HepG2 (cell line): ENCODE data around the gene RPH3AL. TPM values are rescaled to one million over a fixed set of nuclear protein-coding genes. Genes with fewer than 3 reads are reported as not detected.

ENCODE experiments used
- E2F2 ChIP-seq: sonication (generic); formaldehyde crosslinking; IDR thresholded peaks from 2 replicates; pipeline ENCODE4 v1.4.0; 2020; ENCODE audit warnings: missing genetic modification reagents, borderline replicate concordance
- MTF2 ChIP-seq: sonication (generic); formaldehyde crosslinking; IDR thresholded peaks from 2 replicates; pipeline ENCODE4 v1.5.0; 2020; ENCODE audit warnings: missing genetic modification reagents, borderline replicate concordance
- PRMT3 ChIP-seq: sonication (generic); formaldehyde crosslinking; IDR thresholded peaks from 2 replicates; pipeline ENCODE4 v1.8.1; 2022; ENCODE audit warnings: low read depth, mild to moderate bottlenecking, moderate library complexity, missing genetic modification reagents, borderline replicate concordance
- SOX13 ChIP-seq, 3 experiments: fragments of 450-650 bp in 1 of 3; sonication (generic) in 1 of 3; formaldehyde crosslinking in 1 of 3; IDR thresholded peaks in 2 of 3; conservative IDR thresholded peaks in 1 of 3; 2 replicates each; pipeline versions ENCODE4 v1.5.0 to v1.6.1; 2016 to 2020; ENCODE audit warnings: antibody characterized with exemption in 1 of 3, mild to moderate bottlenecking in 1 of 3, missing compliant biosample characterization in 1 of 3, missing genetic modification reagents in 1 of 3, moderate library complexity in 1 of 3
- SOX6 ChIP-seq, 2 experiments: fragments of 450-650 bp in 1 of 2; sonication (generic) in 1 of 2; formaldehyde crosslinking in 1 of 2; IDR thresholded peaks; 2 replicates each; pipeline versions ENCODE4 v1.4.0 to v1.6.1; 2017 to 2020; ENCODE audit warnings: antibody characterized with exemption in 1 of 2, mild to moderate bottlenecking in 1 of 2, missing genetic modification reagents in 1 of 2
- ZNF18 ChIP-seq: sonication (generic); formaldehyde crosslinking; IDR thresholded peaks from 2 replicates; pipeline ENCODE4 v1.8.0; 2022; ENCODE audit warnings: mild to moderate bottlenecking, missing genetic modification reagents; ENCODE audit not compliant: insufficient replicate concordance
- ZNF225 ChIP-seq: sonication (generic); formaldehyde crosslinking; IDR thresholded peaks from 2 replicates; pipeline ENCODE4 v1.4.0; 2020; ENCODE audit warnings: mild to moderate bottlenecking, missing genetic modification reagents
- ZNF263 ChIP-seq: sonication (generic); formaldehyde crosslinking; IDR thresholded peaks from 2 replicates; pipeline ENCODE4 v1.4.0; 2020; ENCODE audit warnings: missing genetic modification reagents
- ZNF281 ChIP-seq: sonication (generic); formaldehyde crosslinking; IDR thresholded peaks from 2 replicates; pipeline ENCODE4 v1.4.0; 2020; ENCODE audit warnings: missing genetic modification reagents, borderline replicate concordance
- ZNF354B ChIP-seq: sonication (generic); formaldehyde crosslinking; IDR thresholded peaks from 2 replicates; pipeline ENCODE4 v1.8.0; 2022; ENCODE audit warnings: mild to moderate bottlenecking, missing genetic modification reagents
- ZNF430 ChIP-seq: sonication (generic); formaldehyde crosslinking; IDR thresholded peaks from 2 replicates; pipeline ENCODE4 v1.9.0; 2021; ENCODE audit warnings: mild to moderate bottlenecking, missing genetic modification reagents
- ZNF614 ChIP-seq: IDR thresholded peaks from 2 replicates; pipeline ENCODE4 v1.6.1; 2018; ENCODE audit warnings: missing biosample characterization, missing genetic modification reagents, inconsistent platforms, borderline replicate concordance
- ZNF629 ChIP-seq: sonication (generic); formaldehyde crosslinking; conservative IDR thresholded peaks from 2 replicates; pipeline ENCODE4 v1.5.0; 2020; ENCODE audit warnings: missing genetic modification reagents
- ZNF670 ChIP-seq: sonication (generic); formaldehyde crosslinking; IDR thresholded peaks from 2 replicates; pipeline ENCODE4 v1.8.0; 2022; ENCODE audit warnings: mild to moderate bottlenecking, missing genetic modification reagents, borderline replicate concordance
- ZSCAN20 ChIP-seq: sonication (generic); formaldehyde crosslinking; IDR thresholded peaks from 2 replicates; pipeline ENCODE4 v1.4.0; 2020; ENCODE audit warnings: missing genetic modification reagents, mild to moderate bottlenecking, borderline replicate concordance
- polyA plus RNA-seq, 8 experiments: library from polyadenylated mRNA; depleted of rRNA in 3 of 8; stranded (reverse) in 7 of 8; unstranded in 1 of 8; fragments of >200 nt; fragmentation: Illumina TruSeq in 4 of 8; extraction: Trizol in 4 of 8; gene quantifications; 2 replicates each; pipeline versions ENCODE4 v1.2.1 to v1.2.3, GENCODE V29; 2011 to 2016; ENCODE audit warnings: low read depth in 4 of 8, missing spikeins in 1 of 8, mixed read lengths in 1 of 8; ENCODE audit not compliant: insufficient read depth in 1 of 8
- total RNA-seq, 5 experiments: library from RNA; depleted of rRNA; stranded (reverse); fragments of >200 nt; fragmentation: Illumina TruSeq; extraction: Trizol; gene quantifications; 2 replicates each; pipeline ENCODE4 v1.2.3, GENCODE V29; 2016; ENCODE audit warnings: low read depth in 1 of 5
- TF ChIP-seq, protein P1 (sequence below): sonication (generic); formaldehyde crosslinking; IDR thresholded peaks from 2 replicates; pipeline ENCODE4 v1.9.0; 2021; ENCODE audit warnings: missing genetic modification reagents, borderline replicate concordance
- TF ChIP-seq, protein P2 (sequence below): sonication (generic); formaldehyde crosslinking; IDR thresholded peaks from 2 replicates; pipeline ENCODE4 v1.8.0; 2023; ENCODE audit warnings: mild to moderate bottlenecking, missing genetic modification reagents

Gene RPH3AL
- total and polyA plus RNA-seq, 2 of the 13 experiments (the other 11 are each of a cell fraction or from before 2014, with no cell fraction given) = 7.8 to 16.4 TPM

DNA sequence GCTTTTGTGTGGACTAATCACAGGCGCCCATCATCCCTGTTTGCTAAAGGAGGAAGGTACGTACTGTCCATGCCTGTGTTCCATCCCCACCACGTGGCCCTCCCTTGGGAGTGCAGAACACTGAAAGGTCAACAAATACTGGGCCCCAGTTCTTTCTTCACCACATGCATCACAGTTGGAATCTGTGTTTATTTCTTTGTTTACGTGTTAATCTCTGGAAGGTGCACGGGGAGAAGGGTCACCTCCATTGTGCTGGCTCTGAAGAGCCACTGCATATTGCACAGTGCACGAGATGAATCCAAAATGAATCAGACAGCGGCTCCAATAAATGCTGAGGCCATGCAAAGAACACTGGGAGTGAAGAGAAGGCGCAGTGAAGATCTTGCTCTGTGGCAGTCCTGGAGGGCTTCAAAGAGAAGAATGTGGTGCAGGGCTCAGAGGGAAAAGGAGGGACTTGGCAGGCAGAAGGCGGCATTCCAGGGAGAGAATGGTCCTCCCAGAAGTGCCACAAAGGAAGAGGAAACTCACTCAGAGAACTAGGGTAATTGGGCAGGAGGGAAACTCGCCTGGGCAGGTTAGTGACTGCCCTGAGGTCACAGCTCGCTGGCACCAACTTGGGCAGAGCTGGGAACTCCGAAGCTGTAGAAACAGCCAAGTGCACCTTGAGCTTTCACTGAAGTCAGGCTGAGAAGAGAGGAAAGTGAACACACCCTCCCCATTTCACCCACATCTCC, 3.7 kb downstream of the RPH3AL start (continued):
- TF ChIP-seq SOX13 (IDR thresholded peaks at IDR 0.05) (0 out of 2 replicates have a peak, but pooled peaks have one; percentile 55), SOX13 (CRISPR knock-in tag; conservative IDR thresholded peaks at IDR 0.05 in 1 of 2, IDR thresholded peaks at IDR 0.05 in 1 of 2) (peak in 1 of 2 experiments; percentile 72; a peak in 2 of 4 replicates), ZSCAN20 (CRISPR knock-in tag) (no peak), MTF2 (CRISPR knock-in tag) (no peak), SOX6 (IDR thresholded peaks at IDR 0.05) (no peak), SOX6 (CRISPR knock-in tag; IDR thresholded peaks at IDR 0.05) (peak; percentile 90), ZNF629 (CRISPR knock-in tag) (no peak), ZNF614 (CRISPR knock-in tag) (peak; percentile 88; the same call in 1 of the 2 replicates), ZNF263 (CRISPR knock-in tag) (peak; percentile 68), ZNF354B (CRISPR knock-in tag) (no peak), ZNF281 (CRISPR knock-in tag) (0 out of 2 replicates have a peak, but pooled peaks have one; percentile 46), ZNF225 (CRISPR knock-in tag) (no peak), E2F2 (CRISPR knock-in tag) (0 out of 2 replicates have a peak, but pooled peaks have one; percentile 54), PRMT3 (CRISPR knock-in tag) (no peak), ZNF430 (peak; percentile 65; the same call in 1 of the 2 replicates), ZNF670 (peak; percentile 81; the same call in 1 of the 2 replicates), ZNF18 (no peak)
- TF ChIP-seq, protein P1, sequence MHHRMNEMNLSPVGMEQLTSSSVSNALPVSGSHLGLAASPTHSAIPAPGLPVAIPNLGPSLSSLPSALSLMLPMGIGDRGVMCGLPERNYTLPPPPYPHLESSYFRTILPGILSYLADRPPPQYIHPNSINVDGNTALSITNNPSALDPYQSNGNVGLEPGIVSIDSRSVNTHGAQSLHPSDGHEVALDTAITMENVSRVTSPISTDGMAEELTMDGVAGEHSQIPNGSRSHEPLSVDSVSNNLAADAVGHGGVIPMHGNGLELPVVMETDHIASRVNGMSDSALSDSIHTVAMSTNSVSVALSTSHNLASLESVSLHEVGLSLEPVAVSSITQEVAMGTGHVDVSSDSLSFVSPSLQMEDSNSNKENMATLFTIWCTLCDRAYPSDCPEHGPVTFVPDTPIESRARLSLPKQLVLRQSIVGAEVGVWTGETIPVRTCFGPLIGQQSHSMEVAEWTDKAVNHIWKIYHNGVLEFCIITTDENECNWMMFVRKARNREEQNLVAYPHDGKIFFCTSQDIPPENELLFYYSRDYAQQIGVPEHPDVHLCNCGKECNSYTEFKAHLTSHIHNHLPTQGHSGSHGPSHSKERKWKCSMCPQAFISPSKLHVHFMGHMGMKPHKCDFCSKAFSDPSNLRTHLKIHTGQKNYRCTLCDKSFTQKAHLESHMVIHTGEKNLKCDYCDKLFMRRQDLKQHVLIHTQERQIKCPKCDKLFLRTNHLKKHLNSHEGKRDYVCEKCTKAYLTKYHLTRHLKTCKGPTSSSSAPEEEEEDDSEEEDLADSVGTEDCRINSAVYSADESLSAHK (CRISPR knock-in tag) = no peak
- TF ChIP-seq, protein P2, sequence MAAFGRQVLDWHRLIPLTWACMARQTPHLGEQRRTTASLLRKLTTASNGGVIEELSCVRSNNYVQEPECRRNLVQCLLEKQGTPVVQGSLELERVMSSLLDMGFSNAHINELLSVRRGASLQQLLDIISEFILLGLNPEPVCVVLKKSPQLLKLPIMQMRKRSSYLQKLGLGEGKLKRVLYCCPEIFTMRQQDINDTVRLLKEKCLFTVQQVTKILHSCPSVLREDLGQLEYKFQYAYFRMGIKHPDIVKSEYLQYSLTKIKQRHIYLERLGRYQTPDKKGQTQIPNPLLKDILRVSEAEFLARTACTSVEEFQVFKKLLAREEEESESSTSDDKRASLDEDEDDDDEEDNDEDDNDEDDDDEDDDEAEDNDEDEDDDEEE (CRISPR knock-in tag) = peak; percentile 80; the same call in 1 of the 2 replicates
